B cell (primary cell): ENCODE measurements around the gene DEXI.

Source experiments
- EZH2 ChIP-seq: IDR thresholded peaks from 2 replicates; pipeline ENCODE4 v1.6.1; 2012; ENCODE audit warnings: borderline replicate concordance, low read depth, mild to moderate bottlenecking, moderate library complexity, low read length; ENCODE audit not compliant: insufficient read depth, poor library complexity, severe bottlenecking
- TF ChIP-seq, protein P1 (sequence below): fragments of 200-600 bp; IDR thresholded peaks from one replicate; pipeline ENCODE4 v1.8.0; 2022; ENCODE audit warnings: antibody characterized with exemption, mild to moderate bottlenecking

DNA sequence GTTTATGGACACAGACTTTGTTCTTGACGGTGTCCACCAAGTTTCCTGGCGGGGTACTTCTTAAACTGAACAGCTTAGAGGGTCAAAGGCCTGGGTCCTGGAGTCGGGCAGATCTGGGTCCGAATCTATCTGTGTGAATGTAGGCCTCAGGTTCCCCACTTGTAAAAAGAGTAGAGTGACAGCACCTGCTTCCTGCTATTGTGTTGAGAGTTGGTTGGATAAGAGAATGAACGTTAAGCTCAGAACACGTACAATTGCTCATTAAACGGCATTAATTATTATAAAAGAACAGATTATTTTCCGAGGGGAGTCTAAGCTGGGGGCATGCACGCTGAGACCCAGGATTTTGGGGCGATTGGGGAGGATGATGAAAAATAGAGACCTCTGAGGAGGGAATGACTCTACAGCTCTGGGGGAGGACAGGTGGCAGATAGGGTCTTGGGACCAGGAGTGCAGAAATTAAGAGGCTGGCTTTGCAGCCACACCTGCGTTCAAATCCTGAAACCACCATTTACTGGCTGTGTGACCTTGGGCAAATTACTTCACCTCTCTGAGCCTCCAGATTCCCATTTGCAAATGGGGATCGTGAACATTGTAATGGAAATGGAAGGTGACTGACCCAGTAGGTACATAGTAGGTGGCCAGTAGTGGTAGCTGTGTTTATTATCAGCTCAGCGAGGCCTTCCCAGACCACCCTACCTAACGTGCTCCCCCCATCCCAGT is 3.0 kb upstream of the DEXI start:
- TF ChIP-seq, protein P1, sequence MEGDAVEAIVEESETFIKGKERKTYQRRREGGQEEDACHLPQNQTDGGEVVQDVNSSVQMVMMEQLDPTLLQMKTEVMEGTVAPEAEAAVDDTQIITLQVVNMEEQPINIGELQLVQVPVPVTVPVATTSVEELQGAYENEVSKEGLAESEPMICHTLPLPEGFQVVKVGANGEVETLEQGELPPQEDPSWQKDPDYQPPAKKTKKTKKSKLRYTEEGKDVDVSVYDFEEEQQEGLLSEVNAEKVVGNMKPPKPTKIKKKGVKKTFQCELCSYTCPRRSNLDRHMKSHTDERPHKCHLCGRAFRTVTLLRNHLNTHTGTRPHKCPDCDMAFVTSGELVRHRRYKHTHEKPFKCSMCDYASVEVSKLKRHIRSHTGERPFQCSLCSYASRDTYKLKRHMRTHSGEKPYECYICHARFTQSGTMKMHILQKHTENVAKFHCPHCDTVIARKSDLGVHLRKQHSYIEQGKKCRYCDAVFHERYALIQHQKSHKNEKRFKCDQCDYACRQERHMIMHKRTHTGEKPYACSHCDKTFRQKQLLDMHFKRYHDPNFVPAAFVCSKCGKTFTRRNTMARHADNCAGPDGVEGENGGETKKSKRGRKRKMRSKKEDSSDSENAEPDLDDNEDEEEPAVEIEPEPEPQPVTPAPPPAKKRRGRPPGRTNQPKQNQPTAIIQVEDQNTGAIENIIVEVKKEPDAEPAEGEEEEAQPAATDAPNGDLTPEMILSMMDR: no peak
- no peak for TF ChIP-seq EZH2
